Measurements from ENCODE around the gene PLCE1.
"Not testable (repeated sequence)": the region's sequence is repeated elsewhere in the genome, so short reads cannot be mapped to it uniquely, and the experiment has no call there.

The PLCE1 gene

DNA sequence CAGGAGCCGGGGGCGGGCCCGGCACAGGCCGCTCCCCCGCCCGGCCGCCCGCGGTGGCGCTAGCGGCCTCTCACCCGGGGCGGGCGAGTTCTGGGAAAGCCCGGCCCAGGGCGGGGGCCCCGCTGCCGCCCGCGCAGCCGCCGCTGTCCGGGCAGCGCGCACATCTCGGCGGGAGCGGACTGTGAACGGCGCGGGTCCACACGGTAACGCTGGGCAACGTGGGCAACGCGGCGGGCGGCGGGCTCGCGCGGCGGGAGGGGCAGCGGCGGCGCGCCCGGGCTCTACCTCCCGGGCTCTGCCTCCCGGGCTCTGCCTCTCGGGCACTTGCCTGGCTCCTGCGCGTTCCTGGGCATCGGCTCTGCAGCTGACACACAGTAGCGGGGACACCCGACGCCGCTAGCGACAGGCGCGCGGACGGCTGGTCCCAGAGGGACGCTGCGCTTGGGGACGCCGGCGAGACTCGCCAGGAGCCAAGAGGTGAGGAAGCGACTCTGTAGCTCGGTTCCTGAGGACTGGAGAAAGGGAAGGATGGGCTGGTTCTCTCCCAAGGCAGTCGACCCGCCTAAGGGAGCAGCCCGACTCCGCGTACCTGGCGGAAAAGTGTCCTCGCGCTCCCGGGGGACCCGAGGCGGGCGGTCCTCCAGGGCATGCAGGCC, at the start of gene PLCE1:
Gene PLCE1, plus strand, starts transcription at position 150 of the 656 bp plus-strand sequence. CDS start 37,116 bp downstream, outside the sequence.
- peak in 2 of 3 donors; percentile 20 to 60 for DNase-seq

DNA sequence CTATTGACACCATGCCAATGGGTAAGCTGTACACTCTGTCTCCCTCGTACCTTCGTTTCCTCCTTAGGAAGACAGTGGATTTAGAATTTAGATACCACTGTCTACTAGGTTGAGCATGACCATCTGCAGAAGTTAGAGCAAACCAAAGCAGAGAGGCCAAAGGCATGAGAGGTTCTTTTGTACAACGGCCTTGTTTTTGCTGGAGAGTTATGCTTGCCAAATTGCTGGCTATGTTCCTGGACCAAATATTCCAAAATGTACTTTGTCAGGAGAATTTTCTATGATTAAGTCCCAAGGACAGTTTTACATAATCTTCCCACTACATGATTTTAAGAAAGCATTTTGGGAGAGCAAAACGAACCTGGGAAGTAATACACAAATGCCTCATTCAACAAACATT, 47.9 kb upstream of the PLCE1 start:
- no peak for DNase-seq

GRCh38 chr10:93947055-93947454, 46.7 kb upstream of the PLCE1 start:
- no peak for DNase-seq

GRCh38 chr10:93947524-93947923, 46.2 kb upstream of the PLCE1 start:
- DNase-seq, result no peak

- no peak for DNase-seq
These were observed 41.8 kb upstream of the PLCE1 start for GRCh38 chr10:93951905-93952304.

DNA sequence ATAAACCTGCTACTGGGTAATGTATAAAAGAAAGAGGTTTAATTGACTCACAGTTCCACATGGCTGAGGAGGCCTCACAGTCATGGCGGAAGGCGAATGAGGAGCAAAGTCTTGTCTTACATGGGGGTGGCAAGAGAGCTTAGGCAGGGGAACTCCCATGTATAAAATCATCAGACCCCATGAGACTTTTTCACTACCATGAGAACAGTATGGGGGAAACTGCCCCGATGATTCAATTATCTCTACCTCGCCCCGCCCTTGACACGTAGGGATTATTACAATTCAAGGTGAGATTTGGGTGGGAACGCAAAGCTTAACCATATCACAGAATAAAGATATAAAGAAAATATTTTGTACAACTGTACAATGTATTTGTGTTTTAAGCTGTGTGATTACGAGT, 39.4 kb upstream of the PLCE1 start:
- DNase-seq, result no peak

DNA sequence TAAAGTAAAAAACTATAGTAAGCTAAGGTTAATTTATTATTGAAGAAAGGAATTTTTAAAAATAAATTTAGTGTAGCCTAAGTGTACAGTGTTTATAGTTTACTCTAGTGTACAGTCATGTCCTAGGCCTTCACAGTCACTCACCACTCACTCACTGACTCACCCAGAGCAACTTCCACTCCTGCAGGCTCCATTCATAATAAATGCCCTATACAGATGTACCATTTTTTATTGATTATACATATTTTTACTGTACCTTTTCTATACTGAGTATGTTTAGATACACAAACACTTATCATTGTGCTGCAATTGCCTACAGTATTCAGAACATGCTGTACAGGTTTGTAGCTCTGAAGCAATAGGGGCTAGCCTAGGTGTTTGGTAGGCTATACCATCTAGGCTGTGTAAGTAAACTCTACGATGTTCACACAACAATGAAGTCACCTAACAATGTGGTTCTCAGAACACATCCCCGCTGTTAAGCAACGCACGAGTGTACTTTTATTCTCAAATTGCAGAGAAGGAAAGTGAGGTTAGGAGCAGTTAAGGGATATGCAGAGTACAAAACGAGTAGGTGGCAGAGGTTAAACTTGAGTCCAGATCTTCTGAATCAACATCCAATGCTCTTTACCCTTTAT, 38.9 kb upstream of the PLCE1 start:
- no peak for DNase-seq

DNA sequence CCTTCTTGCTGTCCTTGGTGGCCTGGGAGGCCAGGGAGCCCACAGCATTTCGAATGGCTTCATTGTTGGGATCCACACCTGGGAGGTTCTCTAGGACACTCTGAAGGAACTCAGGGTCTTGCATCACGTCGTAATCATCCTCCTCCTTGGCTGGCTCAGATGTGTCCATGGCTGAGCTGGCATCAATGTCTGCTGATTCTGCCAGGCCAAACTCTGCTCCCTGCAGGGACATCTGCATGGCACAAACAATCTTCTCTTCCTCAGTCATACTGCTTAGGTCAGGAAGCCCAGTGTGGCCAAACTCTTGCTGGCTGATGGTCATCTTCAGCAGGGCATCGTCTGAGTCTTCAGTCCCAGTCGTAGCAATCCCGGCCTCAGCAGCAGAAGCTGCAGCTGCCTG, 34.9 kb upstream of the PLCE1 start:
- DNase-seq, result no peak

- DNase-seq, result not testable (repeated sequence)
These were observed 32.7 kb upstream of the PLCE1 start for GRCh38 chr10:93960988-93961387.

DNA sequence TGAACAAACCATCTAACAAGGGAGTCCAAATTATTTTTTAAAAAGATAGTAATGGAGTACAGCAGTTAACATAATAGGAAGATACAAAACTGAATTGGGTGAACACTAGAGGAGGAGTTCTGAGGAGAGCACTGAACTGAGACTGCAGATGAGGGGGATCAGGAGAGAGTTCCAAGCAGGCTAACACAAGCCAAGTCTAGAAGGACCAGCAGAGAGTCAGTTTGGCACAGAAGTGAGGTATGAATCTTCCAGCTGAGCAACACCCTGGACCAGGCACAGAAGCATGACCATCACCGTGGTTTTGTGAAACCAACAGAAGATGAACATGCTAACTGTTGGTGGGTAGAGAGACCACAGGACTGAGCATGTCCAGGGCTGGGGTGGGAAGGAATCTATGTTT, 30.8 kb upstream of the PLCE1 start:
- no peak for DNase-seq

DNA sequence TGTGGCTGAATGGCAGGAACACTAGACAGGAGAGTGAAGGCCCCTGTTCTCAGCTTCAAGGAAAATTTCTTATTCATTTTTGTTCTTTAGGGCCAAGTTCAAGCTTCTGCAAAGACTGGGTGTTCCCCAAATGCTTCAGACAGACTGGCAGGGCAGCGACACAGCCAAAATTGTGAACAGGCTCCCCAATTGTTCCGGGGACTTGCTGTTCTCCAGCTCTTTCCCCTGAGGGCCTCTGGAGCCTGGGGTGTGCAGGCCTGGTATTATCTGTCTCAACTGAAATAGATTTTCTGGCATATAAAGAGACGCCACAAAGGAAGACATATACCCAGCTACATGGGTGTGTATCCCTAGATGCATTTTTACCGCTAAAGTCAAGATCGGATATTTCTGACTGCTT, 30.3 kb upstream of the PLCE1 start:
- DNase-seq, result no peak

GRCh38 chr10:93965911-93966310, 27.8 kb upstream of the PLCE1 start:
- DNase-seq, result no peak

GRCh38 chr10:93967756-93968155, 26.0 kb upstream of the PLCE1 start:
- DNase-seq, result no peak

DNA sequence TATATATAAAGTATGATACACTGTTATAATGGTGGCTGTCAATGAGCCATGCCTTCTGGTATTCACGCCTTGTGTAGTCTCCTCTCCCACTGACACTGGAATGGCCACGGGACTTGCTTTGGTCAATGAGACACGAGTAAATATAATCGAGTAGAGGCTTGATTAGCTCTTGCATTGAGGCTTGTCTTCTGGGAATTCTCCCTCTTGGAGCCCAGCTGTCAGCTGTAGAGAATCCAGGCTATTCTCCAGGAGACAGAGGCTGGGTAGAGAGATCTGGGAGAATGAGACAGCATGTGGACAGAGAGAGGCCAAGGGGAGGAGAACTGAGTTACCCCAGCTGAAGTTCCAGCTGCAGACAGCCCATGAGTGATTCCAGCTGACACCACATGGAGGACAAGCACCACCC, 25.2 kb upstream of the PLCE1 start:
- DNase-seq, result no peak

DNA sequence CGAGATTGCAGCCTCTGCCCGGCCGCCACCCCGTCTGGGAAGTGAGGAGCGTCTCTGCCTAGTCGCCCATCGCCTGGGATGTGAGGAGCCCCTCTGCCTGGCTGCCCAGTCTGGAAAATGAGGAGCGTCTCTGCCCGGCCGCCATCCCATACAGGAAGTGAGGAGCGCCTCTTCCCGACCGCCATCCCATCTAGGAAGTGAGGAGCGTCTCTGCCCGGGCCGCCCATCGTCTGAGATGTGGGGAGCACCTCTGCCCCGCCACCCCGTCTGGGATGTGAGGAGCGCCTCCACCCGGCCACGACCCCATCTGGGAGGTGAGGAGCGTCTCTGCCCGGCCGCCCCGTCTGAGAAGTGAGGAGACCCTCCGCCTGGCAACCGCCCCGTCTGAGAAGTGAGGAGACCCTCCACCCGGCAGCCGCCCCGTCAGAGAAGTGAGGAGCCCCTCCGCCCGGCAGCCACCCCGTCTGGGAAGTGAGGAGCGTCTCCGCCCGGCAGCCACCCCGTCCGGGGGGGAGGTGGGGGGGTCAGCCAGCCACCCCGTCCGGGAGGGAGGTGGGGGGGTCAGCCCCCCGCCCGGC, 23.2 kb upstream of the PLCE1 start:
- not testable (repeated sequence) for DNase-seq

DNA sequence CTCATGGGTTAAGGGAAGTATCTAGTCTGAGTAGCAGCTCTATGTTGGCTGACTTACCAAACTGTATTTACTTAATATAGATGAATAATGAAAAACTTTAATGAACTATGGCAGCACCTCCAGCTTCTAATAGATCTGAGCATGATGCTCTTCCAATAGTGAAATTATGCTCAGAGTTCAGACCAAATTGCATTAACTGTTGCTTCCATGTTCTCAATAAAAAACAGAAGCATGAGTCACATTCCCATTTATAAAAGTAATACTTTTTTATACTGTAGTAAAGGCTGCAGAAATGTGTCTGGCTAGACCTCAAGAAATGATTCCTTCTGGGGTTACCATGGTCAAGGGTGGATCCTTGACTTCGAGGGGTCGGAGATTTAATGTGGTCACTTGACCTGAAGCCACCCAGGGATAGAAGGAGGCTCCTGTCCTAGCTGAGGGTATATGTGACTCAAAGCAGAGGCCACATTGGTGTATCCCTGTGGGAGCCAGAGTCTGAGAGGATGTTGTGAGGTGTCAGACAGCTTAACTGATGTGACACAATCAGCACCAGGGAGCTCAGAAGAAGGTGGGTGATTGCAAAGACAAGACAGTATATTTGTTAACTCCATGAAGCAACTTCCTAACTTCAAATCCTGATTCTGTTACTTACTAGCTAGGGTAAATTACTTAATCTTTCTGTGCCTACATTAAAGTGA, 19.8 kb upstream of the PLCE1 start:
- DNase-seq, result no peak

GRCh38 chr10:93977442-93977841, 16.3 kb upstream of the PLCE1 start:
- DNase-seq, result no peak

DNA sequence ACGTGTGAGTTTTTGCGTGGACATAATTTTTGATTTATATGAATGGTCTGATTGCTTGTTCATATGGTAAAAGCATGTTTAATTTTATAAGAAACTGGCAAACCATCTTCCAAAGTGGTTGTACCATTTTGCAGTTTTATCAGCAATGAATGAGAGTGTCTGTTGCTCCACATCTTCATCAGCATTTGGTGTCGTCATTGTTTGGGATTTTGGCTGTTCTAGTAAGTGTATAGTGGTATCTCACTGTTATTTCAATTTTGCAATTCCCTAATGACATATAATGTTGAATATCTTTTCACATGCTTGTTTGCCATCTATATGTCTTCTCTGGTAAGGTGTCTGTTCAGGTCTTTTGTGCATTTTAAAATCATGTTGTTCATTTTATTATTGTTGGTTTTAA, 13.2 kb upstream of the PLCE1 start:
- DNase-seq, result no peak

DNA sequence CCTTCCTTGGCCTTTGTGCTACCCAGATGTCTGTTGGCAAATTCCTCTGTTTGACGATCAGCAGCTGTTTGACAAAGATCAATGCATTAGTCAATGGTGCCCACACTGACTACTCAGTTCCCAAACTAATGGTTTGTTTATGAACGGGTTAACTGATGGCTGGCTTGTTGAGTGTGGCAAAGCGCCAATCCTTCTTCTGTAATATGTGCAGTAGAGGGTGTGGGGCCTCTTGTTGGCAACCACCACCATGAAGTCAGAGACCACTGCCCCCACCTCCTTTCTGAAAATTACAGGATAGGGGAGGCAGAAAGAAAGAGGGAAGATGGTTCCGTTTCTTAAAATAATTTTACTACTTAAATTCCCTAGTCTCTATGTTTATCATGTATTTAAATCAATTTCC, 2.6 kb upstream of the PLCE1 start:
- DNase-seq, result no peak

- no peak for DNase-seq
These were observed 2.0 kb upstream of the PLCE1 start for GRCh38 chr10:93991596-93992284.

GRCh38 chr10:93992400-93993030, 1.2 kb upstream of the PLCE1 start:
- DNase-seq, result no peak

GRCh38 chr10:93993414-93993781, 333 bp upstream of the PLCE1 start:
- no peak for DNase-seq

- DNase-seq, result no peak
These were observed 689 bp downstream of the PLCE1 start for GRCh38 chr10:93994438-93994801.
